GM21528 (cell line): ENCODE measurements around the gene CMKLR1.

Source experiments
- ATAC-seq: cut with Tn5 transposase; IDR thresholded peaks from one replicate; pipeline ENCODE4 v1.9.1; 2021; ENCODE audit warnings: mild to moderate bottlenecking, moderate library complexity; ENCODE audit not compliant: unreplicated experiment, low FRiP score

CMKLR1 gene

DNA sequence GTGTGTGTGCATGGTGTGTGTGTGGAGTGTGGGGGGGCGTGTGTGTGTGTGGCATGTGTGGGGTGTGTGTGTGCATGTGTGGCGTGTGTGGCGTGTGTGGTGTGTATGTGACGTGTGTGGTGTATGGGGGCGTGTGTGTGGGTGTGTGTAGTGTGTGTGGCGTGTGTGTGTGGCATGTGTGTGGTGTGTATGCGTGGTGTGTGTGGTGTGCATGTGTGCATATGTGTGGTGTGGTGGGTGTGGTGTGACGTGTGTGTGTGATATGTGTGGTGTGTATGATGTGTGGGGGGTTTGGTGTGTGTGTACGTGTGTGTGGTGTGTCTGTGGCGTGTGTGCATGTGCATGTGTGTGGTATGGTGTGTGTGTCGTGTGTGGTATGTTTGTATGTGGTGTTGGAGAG is 24.1 kb upstream of the CMKLR1 start:
- no peak for ATAC-seq

DNA sequence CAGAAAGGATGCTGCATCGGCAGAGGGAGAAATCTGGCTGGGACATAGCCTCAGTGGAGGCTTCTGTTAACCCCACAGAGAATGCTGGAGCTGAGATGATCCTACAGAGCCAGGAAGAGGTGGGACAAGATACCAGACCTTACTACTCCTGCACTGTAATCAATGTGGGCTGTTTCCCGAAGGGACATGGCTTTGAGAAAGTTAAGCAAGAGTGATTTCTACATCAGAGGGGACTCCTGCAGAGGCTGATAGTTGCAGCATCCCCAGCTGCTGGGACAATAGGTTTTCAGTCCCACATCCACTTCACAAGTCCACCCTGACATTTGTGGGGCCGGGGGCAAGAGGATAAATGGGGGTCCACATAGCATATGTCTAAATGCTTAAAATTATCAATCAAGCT is 22.5 kb upstream of the CMKLR1 start:
- no peak for ATAC-seq

DNA sequence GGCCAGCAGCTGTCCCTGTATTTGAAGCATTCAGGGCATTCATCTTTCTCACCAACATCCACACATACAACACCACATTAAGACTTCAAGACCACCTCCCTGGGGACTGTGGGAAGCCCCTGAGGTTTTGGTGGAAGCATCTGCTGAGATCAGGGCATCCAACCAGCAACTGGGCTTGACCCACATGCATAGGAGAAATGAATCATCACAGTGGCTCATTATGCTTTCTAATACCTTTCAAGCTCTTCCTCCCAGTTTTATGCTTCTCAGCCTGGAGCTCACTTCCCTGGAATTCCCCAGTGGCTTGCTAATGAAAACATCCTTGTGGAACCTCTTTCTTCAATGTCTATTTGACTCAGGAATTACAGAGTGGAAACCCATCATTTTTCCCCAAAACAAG is 21.4 kb upstream of the CMKLR1 start:
- ATAC-seq, result no peak

DNA sequence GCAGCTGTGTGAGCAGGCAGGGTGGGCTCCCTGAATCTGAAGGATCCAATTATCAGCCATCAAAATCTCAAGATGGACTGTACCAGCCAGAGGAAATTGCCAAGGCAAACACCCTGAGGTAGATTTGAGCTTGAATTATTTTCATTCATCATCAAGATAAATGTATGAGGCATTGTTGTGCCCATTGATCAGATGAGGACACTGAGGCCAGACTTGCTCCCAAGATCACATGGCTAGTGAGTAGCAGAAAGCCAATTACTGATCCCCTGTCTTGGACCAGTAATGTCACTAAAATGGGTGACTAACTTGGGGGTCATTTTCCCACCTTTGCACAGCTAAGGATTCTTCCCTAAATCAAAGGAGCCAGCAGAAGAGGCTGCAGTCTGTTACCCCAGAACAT is 20.9 kb upstream of the CMKLR1 start:
- no peak for ATAC-seq

DNA sequence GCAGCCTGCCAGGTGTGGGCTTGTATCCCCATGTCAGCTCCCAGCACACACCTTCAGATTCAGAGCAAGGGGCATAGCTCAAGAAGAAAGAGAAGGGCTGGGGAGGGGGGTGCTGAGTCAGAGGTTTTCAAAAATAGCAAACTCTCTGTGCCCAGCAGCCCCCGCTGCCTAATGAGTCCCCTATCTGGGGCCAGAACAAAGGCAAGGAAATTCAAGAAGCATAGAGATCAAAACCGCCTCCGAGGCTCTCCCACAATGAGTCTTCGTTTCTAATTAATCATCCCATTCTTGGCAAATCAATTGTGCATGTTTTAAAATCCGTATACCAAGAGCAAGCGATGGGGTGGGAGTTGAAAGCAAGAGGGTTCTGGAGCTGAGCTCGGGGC is 19.5 kb upstream of the CMKLR1 start:
- ATAC-seq, result no peak

DNA sequence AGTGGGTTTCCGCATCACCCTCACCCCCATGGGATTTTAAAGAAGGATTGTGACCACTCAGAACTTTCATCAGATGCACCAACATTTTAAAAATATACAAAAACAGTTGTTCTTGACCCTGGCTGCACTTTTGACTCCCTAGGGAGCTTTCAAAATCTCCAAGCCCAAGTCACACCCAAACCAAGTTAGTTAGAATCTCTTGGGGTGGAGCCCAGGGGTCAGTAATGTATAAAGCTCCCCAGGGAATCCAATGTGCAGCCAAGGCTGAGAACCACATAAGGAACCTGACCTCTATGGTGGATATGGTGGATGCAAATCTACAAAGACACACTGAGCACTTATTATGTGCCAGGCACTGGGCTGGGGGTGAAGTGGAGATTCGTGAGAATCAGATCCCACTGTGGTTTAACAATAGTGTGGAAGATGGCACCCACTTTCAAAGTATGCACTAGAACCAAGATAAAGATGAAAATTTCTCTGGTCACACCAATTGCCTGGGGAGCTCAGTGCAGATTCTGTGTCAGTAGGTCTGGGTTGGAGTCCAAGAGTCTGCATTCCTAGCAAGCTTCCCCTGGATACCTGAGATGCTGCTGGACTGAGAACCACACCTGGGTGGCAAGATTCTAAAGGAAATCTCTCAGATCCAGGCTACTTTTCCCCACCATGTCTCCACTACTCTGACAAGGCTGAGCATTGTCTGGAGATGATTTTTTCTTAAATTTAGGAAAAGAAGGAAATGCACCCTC is 18.9 kb upstream of the CMKLR1 start:
- no peak for ATAC-seq

DNA sequence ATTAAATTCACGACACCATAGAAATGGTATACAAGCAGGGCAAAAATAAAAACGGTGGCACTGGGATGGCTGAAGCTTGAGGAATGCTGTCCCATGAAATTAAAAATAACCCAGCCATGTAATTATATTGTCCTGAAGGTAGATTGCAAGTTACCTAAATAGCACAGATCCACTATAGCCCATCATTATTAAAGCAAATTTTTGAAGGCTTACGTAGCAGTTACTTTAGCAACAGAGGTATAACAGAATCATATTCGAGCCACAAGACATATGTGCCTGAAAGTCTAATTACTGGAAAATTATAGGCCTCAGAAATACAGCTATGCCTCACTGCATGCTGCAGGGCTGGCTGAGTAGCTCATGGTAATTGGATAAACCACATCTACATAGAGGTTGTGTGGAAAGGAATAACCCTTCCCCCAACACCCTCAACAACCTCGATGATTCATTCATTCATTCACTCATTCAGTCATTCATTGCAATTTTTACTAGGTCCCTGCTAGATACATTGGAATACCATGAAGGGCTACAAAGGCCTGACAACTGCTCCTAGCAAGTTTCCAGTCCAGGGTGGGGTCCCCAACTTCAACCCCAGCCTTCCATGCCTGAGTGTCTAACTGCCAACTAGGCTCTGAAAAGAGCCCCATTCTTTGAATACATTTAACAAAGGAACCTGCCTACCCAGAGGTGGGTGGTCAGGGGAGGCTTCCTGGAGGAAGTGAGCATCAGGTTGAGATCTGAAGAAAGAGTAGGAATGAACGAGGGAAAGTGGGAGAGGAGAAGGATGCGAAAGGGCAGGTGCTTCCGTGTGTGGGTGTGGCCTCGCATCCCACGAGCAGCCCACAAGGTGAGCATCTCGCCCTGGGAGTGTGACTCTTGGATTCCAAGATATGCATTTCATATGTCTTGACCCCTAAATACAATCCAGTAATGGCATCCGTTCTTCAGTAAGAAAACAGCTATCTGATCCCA is 18.0 kb upstream of the CMKLR1 start:
- no peak for ATAC-seq

DNA sequence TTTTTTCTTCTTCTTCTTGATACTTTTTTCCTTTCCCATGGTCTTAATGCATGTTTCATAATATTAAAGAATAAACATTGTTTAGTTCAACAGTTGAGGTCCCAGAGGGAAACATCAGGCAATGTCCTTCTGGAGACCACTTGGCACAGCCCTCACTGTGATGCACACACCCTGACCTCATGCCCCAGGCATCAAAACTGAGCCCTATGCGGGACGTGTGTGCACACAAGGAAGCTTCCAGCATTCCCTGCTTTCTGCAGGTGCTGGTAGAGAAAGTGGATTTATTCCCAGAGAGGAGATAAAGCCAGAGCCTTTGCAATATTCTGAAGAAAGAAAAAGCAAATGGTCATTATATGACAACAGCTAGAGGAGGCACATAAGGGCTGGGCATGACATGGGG is 16.0 kb upstream of the CMKLR1 start:
- ATAC-seq, result no peak

DNA sequence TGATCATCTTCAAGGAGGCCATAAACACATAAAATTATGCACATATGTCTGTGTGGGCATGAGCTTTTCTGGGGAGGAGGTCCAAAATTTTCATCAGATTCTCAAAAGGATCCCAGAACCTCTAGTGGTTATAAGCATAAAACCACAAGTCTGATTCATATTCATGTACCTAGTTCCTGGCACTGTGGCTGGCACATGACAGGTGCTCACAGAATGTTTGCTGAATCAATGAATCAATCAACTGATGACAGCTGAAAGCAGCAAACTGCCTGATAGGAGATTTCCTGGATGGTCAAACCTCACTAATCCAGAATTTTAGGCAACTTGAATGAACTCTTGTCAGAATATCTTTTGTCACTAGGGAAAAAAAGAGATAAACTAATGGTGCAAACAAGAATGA is 13.5 kb upstream of the CMKLR1 start:
- no peak for ATAC-seq

DNA sequence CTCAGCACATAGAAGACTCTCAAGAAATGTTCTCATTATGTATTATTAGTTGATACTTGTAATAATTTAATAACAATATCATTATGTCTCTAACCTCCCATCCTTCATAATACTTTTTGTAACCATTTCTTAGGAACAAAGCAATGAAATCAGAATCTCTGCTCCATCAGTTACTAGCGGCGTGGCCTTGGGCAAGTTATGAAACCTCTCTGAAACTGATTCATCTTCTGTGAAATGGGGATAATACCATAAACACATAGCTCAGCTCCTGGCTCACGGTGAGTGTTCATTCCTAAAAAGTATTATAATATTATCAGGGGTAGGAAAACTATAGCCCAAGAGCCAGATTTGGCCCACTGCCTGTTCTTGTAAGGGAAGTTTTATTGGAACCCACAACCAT is 11.4 kb upstream of the CMKLR1 start:
- ATAC-seq, result no peak

DNA sequence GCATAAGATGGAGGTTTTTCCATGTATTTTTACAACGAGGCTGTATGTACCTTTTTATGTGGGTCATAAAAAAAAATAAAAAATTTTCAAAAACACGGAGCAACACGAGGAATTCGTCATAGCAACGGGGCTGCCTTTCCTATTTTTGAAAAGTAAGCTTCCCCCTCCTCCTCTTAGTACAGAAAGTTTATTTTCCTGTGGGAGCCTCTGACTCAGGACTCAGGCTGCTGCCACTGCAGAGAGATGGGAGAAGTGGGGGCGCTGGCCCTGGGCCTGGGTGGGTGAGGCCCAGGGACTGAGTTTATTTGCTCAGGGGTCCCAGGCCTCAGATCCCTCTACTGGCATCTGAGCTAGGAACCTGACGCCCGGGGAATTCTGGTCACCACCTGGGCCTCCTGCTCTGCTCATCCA is 10.2 kb upstream of the CMKLR1 start:
- no peak for ATAC-seq

DNA sequence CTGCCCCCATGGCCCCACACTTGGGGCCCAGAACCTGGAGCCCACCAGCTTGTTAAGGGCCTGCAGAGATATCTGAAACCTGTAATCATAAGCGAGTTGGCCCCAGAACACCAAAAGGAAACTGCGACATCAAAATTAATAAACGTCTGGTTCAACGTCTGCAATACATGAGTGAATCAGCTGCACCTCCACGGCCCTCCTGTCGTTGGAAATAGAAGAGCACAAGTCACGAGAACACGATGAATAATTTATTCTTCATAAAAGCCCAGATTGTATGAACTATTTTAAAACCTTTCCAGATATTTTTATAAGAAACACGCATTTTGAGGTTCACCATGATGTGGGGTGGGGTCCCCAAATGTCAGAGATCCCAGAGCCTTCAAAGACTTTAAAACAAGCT is 9.7 kb upstream of the CMKLR1 start:
- no peak for ATAC-seq

DNA sequence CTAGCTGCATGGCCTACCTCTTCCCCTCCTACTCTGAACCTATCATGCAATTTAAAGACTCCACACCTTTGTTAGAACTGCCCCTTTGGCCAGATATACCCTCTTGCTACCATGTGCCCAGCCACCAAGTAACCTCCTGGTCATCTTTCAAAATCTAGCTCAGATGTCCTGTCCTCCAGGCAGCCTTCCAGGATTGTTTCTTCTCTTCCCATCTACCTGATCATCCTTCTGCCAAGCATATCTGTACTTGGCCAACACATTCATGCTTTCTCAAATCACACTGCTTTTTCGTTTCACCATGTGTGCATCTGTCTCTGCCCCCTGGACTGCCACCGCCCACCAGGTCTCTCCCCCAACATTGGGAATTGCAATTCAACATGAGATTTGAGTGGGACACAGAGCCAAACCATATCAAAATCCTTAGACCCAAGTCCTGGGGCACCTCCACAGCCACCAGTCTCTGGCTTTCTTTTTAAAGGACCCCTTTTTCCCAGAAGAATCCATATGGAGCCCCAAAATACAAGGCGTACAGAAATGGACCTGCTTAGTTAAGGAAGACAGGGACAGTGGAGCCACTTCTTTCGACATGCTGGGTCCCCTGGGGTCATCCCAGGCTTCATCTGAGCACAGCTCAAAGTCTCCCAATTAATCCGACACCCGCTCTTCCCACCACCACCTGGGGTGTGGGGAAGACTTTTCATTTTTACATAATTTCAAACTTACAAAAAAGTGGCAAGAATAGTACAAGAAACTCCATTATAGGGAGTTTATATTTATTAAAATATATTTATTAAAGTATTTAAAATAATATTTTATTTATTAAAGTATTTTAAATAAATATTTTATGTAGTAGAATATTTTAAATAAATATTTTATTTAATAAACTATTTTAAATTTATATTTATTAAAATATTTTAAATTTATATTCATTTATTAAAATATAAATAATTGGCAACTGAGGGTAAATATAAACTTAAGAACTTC is 7.9 kb upstream of the CMKLR1 start:
- ATAC-seq, result no peak

DNA sequence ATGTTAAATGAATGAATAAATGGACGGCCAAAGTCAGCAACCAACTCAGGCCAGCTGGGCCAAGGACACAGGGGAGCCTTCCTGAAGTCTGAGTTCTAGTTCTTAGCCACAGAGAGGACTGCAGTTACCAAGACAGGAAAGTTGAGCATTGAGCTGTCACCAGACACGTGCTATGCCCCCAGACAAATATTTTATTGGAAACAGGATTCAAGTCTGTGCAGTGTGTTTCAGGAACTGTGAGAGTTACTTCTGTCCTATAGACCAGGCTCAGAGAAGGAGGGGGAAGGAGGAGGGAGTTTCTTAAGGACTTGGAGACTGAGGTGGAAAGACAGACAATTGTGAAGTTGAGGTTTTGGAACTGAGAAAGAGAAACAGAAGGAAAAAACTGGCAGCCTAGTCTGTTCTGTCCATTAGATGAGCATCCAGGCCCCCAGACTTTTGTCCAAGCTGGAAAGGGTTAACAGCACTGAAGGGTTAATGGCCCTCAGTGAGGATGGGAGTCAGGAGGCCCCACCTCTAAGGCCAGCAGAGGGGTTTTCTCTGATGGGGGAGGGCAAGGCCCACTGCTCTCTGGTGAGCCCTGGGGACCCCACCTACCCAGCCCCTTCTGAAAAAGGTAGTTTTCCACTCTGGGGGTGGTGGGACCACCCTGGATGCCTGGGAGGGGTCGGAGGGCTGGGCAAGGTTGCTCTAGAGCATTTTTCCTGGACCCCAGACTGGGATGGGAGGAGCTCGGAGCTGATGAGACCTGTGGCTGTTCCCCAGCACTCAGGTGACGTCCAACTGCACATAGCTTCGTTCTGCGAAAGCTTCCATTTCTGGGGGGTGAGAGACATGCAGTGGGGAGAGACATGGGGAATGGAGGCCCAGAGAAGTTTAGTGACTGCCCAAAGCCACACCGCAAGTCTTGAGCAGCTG is 6.9 kb upstream of the CMKLR1 start:
- no peak for ATAC-seq

DNA sequence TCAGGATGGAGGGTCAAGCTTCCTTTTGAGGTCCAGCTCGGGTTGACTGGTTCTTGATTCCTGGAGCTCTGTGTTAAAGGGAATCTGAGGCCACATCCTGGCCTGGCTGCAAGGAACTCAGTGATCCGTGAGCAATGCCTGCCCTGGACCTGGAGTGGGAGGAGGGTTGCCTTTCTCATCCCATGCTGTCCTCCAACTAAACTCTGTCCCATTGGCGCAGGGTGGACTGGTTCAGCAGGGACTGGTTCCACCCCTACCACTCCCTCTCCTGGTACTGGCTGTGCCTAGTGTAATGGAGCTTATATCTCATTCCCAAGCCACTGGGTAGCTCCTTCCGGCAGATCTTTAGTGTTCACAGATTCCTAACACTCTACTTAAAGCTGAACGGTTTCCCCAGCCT is 3.9 kb upstream of the CMKLR1 start:
- ATAC-seq, result no peak

DNA sequence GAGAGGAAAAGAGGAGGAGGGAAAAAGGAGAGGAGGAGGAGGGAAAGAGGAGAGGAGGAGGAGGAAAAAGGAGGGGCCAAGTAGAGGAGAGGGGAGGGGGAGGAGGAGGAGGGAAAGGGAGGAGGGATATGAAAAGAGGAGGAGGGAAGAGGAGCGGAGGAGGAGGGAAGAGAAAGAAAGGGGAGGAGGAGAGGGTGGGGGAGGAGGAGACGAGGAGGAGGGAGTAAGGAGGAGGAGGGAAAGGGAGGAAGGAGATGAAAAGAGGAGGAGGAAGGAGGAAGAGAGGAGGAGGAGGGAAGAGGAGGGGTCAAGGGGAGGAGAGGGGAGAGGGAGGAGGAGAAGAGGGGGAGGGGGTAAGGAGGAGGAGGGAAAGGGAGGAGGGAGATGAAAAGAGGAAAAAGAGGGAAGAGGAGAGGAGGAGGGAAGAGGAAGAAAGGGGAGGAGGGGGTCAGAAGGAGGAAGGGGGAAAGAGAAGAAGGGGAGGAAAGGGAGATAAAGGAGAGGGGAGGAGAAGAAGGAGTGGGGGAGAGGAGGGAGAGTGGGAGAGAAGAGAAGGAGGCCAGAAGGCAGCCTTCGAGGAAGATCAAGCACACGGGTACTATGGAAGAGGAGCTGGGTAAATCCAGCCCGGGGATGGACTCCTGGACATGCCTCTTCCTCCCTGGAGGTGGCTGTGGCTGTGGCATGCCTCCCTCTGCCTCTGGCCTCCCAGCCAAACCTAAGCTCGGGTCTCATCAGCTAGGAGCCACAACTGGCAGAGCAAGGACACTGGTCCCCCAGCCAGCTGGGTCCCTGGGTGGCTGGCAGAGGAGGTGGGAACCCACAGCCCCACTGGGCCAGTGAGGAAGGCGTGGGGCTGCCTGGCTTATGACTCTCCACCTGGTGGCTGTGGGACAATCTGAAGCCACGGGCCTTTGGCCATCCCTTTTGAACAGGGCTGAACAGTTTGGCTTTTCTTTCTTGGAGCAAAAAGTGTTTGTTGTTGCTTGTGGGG is 3.0 kb upstream of the CMKLR1 start:
- no peak for ATAC-seq

DNA sequence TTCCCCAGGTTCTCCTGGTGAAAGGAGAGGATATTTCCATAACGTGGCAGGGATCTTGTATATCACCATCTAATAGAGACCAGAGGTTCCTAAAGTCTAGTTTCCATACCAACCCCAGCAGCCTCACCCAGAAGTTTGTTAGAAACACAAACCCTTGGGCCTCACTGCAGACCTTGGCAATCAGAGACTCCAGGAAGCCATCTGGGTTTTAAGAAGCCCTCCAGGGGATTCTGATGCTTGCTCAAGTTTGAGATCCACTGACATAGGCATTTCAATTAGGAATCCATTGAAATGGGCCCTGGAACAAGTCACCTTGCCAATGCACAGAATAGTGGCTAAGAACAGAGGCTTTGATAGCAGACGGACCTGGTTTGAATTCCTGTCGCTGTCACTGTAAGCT is 2.2 kb upstream of the CMKLR1 start:
- no peak for ATAC-seq

DNA sequence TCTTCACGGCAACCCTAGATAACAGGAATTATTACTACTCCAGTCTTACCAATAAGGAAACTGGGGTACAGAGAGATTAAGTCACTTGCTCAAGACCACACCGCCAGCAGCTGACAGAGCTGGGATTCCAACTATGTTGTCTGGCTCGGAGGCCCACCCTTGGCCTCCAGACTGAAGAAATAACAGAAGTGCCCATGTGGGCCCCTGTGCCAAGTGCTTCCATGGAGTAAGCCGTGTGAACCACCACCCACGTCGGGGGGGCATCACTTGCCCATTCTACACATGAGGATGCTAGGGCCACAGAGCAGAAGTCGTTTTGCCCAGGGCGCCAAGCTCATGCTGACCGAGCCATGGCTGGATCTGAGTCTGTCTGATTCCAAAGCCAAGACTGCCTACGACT is 926 bp upstream of the CMKLR1 start:
- ATAC-seq, result no peak
